AG10803 (cell line): ENCODE measurements around the gene GPT2.

ENCODE experiments used
- DNase-seq: peaks from one replicate; pipeline ENCODE4 v3.0.0; 2010; ENCODE audit warnings: low read depth
- H3K4me3 ChIP-seq: 2 replicates; pipeline ENCODE4 v1.5.1; 2011; ENCODE audit warnings: mild to moderate bottlenecking, low read length, control low read depth
- CTCF ChIP-seq: conservative IDR thresholded peaks from 2 replicates; pipeline ENCODE4 v1.5.1; 2011; ENCODE audit warnings: mild to moderate bottlenecking, low read length, control low read depth, inconsistent platforms

Gene GPT2

GRCh38 chr16:46871597-46871996 lies 12.6 kb upstream of the GPT2 start:
- no peak for DNase-seq
- H3K4me3 ChIP-seq, result no peak overlapping the region
- TF ChIP-seq CTCF, result no peak

GRCh38 chr16:46873201-46873600 lies 11.0 kb upstream of the GPT2 start:
- no peak overlapping the region for H3K4me3 ChIP-seq
- TF ChIP-seq CTCF, result no peak
- no peak for DNase-seq

GRCh38 chr16:46875243-46875642 lies 8.9 kb upstream of the GPT2 start:
- H3K4me3 ChIP-seq, result no peak overlapping the region
- DNase-seq, result no peak
- TF ChIP-seq CTCF, result no peak

GRCh38 chr16:46882304-46882939 lies 1.7 kb upstream of the GPT2 start:
- H3K4me3 ChIP-seq, result no peak overlapping the region
- DNase-seq, result no peak
- TF ChIP-seq CTCF, result no peak

GRCh38 chr16:46882940-46883307 lies 1.2 kb upstream of the GPT2 start:
- DNase-seq, result no peak
- H3K4me3 ChIP-seq, result no peak overlapping the region
- TF ChIP-seq CTCF, result no peak

GRCh38 chr16:46883353-46883689 lies 841 bp upstream of the GPT2 start:
- H3K4me3 ChIP-seq, result peak overlapping the region; percentile 79
- no peak for DNase-seq
- 0 out of 2 replicates have a peak, but pooled peaks have one; percentile 0 for TF ChIP-seq CTCF

GRCh38 chr16:46884513-46885293 lies 541 bp downstream of the GPT2 start:
- DNase-seq, result no peak
- H3K4me3 ChIP-seq, result peak overlapping the region; percentile 91
- no peak for TF ChIP-seq CTCF
